SKM-1 treated with dmso at 0.1 percent for 144 hours (cell line): ENCODE results near the gene ICAM5.
A peak's percentile ranks its signal among the peaks of the same experiment; 100 is the strongest.

Experiments
- DNase-seq: peaks from one replicate; lab custom pipeline; 2025; ENCODE audit not compliant: unreplicated experiment; lab: John Stamatoyannopoulos, UW

Gene ICAM5

DNA sequence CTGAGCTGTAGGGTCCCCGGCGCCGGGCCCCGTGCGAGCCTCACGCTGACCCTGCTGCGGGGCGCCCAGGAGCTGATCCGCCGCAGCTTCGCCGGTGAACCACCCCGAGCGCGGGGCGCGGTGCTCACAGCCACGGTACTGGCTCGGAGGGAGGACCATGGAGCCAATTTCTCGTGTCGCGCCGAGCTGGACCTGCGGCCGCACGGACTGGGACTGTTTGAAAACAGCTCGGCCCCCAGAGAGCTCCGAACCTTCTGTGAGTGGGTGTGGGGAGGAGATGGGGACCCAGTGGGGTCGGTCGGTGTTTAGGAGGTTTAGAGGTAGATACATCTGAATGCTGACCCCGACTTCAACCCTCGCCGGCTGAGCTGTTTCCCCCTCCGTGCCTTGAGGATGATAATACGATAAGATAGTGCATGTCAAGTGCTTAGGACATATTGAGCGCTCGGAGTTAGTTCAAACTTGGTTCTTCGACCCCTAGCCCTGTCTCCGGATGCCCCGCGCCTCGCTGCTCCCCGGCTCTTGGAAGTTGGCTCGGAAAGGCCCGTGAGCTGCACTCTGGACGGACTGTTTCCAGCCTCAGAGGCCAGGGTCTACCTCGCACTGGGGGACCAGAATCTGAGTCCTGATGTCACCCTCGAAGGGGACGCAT lies 1.9 kb downstream of the ICAM5 start:
- no peak for DNase-seq

DNA sequence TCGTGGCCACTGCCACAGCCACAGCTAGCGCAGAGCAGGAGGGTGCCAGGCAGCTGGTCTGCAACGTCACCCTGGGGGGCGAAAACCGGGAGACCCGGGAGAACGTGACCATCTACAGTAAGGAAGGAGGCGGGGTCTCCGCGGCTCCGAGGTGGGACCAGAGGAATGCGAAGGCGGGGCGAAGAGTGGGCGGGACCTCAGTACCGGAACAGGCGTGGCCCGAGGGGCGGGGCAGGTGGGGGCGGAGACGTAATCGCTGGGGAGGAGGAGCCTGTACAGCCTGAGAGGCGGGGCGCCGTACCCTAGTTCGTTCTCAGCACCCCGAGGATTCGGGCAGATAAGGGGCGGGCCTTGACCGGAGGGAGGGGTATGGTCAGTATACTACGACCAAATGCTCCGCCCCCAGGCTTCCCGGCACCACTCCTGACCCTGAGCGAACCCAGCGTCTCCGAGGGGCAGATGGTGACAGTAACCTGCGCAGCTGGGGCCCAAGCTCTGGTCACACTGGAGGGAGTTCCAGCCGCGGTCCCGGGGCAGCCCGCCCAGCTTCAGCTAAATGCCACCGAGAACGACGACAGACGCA lies 2.5 kb downstream of the ICAM5 start:
- DNase-seq = no peak

DNA sequence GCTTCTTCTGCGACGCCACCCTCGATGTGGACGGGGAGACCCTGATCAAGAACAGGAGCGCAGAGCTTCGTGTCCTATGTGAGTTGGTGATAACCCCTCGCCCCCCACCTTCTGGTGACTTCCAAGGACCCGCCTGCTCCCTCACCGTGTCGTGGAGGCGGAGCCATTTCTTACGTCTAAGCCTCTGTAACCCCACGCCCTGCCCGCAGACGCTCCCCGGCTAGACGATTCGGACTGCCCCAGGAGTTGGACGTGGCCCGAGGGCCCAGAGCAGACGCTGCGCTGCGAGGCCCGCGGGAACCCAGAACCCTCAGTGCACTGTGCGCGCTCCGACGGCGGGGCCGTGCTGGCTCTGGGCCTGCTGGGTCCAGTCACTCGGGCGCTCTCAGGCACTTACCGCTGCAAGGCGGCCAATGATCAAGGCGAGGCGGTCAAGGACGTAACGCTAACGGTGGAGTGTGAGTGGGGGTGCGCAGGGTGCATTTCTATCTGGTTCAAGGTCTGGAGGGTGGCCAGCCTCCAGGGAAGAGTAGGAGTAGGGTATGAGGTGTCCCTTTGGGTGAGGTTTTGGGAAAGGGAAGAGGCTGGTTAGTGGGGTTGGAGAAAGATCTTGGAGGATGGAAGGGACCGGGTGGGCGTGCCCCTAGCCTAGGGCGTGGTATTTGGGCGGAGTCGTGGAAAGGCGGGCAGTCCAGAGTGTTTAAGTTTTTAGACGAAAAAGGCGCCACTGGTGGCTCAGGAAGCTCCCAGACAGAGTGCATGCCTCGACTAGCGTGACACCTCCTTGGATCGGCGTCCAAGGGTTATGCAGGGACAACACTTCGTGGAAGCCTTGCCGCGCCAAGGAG lies 3.3 kb downstream of the ICAM5 start:
- DNase-seq = no peak

GRCh38 chr19:10293637-10294367 lies 4.0 kb downstream of the ICAM5 start:
- no peak for DNase-seq

- DNase-seq = no peak
Measured at GRCh38 chr19:10294368-10294697, 4.6 kb downstream of the ICAM5 start.

- DNase-seq = no peak
Measured at GRCh38 chr19:10295305-10295846, 5.6 kb downstream of the ICAM5 start.

- no peak for DNase-seq
Measured at GRCh38 chr19:10295847-10296591, 6.3 kb downstream of the ICAM5 start.

DNA sequence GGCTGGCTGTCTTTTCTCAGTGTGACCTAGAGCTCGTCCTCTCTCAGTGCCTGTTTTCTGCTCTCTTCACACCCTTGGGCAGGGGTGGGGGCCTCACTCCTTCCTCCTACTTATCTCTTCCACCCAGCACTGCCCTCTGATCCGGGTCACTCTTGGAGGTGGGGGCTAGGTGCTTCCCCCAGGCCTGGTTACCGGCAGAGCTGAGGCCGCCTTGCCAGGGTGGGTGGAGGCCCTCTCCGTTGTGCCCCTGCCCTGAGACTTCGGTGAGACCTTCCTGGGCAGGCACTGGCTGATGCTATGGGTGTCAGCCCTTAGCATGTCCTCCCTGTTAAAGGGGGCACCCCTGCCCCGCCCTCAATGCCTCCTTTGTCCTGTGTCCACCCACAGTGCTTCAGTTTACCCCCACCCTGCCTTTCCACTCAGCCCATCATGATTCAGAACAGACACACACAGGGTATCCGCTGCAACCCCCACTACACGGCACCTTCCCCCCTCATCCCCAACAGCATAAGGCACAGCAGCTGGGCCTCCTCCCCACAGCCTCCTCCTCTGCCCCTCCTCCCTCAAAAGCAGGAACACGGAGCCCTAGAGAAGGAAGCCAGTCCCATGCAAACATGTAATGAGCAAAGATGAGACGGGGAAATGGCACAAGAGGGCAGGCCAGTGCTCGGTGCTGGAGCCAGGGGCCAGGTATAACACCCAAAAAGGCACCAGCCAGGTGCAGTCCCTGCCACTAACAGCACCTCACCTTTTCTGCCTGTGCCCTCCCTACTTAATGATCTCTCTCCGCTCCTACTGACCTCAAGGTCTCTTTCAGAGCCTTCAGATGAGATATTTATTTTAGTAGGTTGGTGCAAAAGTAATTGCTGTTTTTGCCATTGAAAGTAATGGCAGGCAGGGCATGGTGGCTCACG lies 10.1 kb downstream of the ICAM5 start:
- DNase-seq = peak; percentile 67

- peak; percentile 52 for DNase-seq
Measured at GRCh38 chr19:10305139-10305806, 15.5 kb downstream of the ICAM5 start.

- DNase-seq = no peak
Measured at GRCh38 chr19:10306327-10306726, 16.6 kb downstream of the ICAM5 start.

DNA sequence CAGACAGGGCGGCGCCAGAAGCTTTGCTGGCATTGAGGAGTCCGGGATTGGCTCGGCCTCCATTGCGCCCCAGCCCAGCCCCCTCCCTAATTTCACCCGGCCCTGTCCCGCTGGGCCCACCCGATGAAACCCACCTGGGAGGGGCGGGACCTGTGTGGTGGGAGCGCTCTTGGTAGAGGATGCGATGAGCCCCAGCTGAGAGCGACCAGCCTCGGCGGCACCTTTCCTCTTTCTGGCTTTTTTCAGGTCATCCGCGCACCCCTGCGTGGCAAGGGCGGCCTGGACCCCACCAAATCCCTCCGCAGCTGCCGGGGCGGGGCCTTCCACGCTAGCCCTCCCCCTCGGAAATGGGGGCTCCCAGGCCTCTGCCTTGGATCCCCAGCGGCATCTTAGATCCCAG lies 19.7 kb downstream of the ICAM5 start, which contains the start of gene ZGLP1:
ZGLP1 (minus strand) TSS at position 393 of the 400 bp plus-strand sequence.
- no peak for DNase-seq

- DNase-seq = peak; percentile 49
Measured at GRCh38 chr19:10315335-10316214, 25.8 kb downstream of the ICAM5 start, which contains the start of gene FDX2. Gene FDX2 (minus strand): TSS chr19:10316015. CDS start chr19:10315996, 19 bp downstream.

- no peak for DNase-seq
Measured at GRCh38 chr19:10316229-10317044, 26.7 kb downstream of the ICAM5 start.

- DNase-seq = no peak
Measured at GRCh38 chr19:10317045-10317856, 27.5 kb downstream of the ICAM5 start.

DNA sequence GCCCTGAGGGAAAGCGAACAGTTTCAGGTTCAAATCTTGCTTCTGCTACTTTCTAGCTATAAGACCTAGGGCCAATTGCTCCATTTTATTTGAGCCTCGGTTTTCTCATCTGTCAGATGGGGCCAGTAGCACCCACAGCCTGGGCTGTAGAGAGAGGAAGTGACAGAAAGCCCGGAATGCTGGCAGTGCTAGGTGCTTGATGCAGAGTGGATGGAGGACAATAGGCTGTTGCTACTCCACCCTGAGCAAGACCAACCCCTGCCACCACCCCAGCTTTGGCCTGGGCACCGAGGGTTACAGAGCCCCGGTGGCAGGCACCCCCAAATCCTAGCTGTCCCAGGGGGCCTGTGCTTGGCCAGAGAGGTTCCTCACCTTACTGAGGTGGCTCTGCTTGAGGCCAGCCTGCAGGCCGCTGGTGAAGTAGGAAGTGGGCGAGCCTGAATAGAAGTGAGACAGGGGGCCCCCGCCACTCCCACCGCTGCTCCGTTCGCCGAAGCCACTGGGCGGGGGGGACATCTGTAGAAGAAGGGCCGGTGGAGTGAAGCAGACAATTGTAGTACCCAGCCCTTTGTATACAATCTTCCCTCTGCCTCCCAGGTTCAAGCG lies 28.2 kb downstream of the ICAM5 start:
- DNase-seq = no peak
